ENCODE results near the gene EMC6.

The EMC6 gene

GRCh38 chr17:3657874-3658783, 10.5 kb upstream of the EMC6 start:
- ChIA-PET CTCF (no interaction called here), POLR2A (no interaction called here)
- no peak for TF ChIP-seq NFRKB (IDR thresholded peaks at IDR 0.05)
- no peak for TF ChIP-seq CTBP1 (IDR thresholded peaks at IDR 0.05; ENCODE audit: borderline replicate concordance)
- no peak for TF ChIP-seq TARDBP (IDR thresholded peaks at IDR 0.05)
- no peak for TF ChIP-seq LEF1 (IDR thresholded peaks at IDR 0.05; ENCODE audit: borderline replicate concordance)
- no peak for TF ChIP-seq ZNF384 (IDR thresholded peaks at IDR 0.05)
- no peak for TF ChIP-seq FOXK2 (IDR thresholded peaks at IDR 0.05)
- TF ChIP-seq FOXM1 (IDR thresholded peaks at IDR 0.05; ENCODE audit: borderline replicate concordance) = no peak
- no peak for TF ChIP-seq SUZ12 (IDR thresholded peaks at IDR 0.05)
- TF ChIP-seq ARNT (IDR thresholded peaks at IDR 0.05) = no peak
- no peak for TF ChIP-seq HDGF (IDR thresholded peaks at IDR 0.05; ENCODE audit: borderline replicate concordance)
- no peak for TF ChIP-seq FOXA1 (IDR thresholded peaks at IDR 0.05)
- no peak for DNase-seq (ENCODE audit: extremely low spot score)

- DNase-seq (ENCODE audit: extremely low spot score) = no peak
- ChIA-PET POLR2A (no interaction called here), CTCF (no interaction called here)
- no peak for TF ChIP-seq NFRKB (IDR thresholded peaks at IDR 0.05)
- TF ChIP-seq SP1 (IDR thresholded peaks at IDR 0.05) = no peak
- TF ChIP-seq FOXA1 (IDR thresholded peaks at IDR 0.05) = no peak
- TF ChIP-seq HDGF (IDR thresholded peaks at IDR 0.05; ENCODE audit: borderline replicate concordance) = no peak
- TF ChIP-seq CTBP1 (IDR thresholded peaks at IDR 0.05; ENCODE audit: borderline replicate concordance) = no peak
- no peak for TF ChIP-seq TARDBP (IDR thresholded peaks at IDR 0.05)
- no peak for TF ChIP-seq BHLHE40 (IDR thresholded peaks at IDR 0.05; ENCODE audit: borderline replicate concordance)
- no peak for TF ChIP-seq FOXK2 (IDR thresholded peaks at IDR 0.05)
- no peak for TF ChIP-seq L3MBTL2 (conservative IDR thresholded peaks at IDR 0.05)
- TF ChIP-seq ELF4 (IDR thresholded peaks at IDR 0.05) = no peak
- no peak for TF ChIP-seq SUZ12 (IDR thresholded peaks at IDR 0.05)
- no peak for TF ChIP-seq PKNOX1 (IDR thresholded peaks at IDR 0.05)
- no peak for TF ChIP-seq ZNF384 (IDR thresholded peaks at IDR 0.05)
Measured at GRCh38 chr17:3658784-3659449, 9.7 kb upstream of the EMC6 start.

GRCh38 chr17:3659541-3660111, 9.0 kb upstream of the EMC6 start:
- TF ChIP-seq LEF1 (IDR thresholded peaks at IDR 0.05; ENCODE audit: borderline replicate concordance) (no peak), FOXK2 (IDR thresholded peaks at IDR 0.05) (no peak), FOXA1 (IDR thresholded peaks at IDR 0.05) (no peak), FOXM1 (IDR thresholded peaks at IDR 0.05; ENCODE audit: borderline replicate concordance) (no peak), ARNT (IDR thresholded peaks at IDR 0.05) (no peak), L3MBTL2 (conservative IDR thresholded peaks at IDR 0.05) (no peak), HDGF (IDR thresholded peaks at IDR 0.05; ENCODE audit: borderline replicate concordance) (no peak), SP1 (IDR thresholded peaks at IDR 0.05) (no peak), TARDBP (IDR thresholded peaks at IDR 0.05) (no peak), CTBP1 (IDR thresholded peaks at IDR 0.05; ENCODE audit: borderline replicate concordance) (no peak), BHLHE40 (IDR thresholded peaks at IDR 0.05; ENCODE audit: borderline replicate concordance) (no peak), NFRKB (IDR thresholded peaks at IDR 0.05) (no peak), ELF4 (IDR thresholded peaks at IDR 0.05) (no peak)
- DNase-seq (ENCODE audit: extremely low spot score) = no peak
- CTCF ChIA-PET = no interaction called here

GRCh38 chr17:3660311-3660891, 8.2 kb upstream of the EMC6 start:
- TF ChIP-seq PKNOX1 (IDR thresholded peaks at IDR 0.05) (no peak), ARNT (IDR thresholded peaks at IDR 0.05) (no peak), L3MBTL2 (conservative IDR thresholded peaks at IDR 0.05) (no peak), FOXK2 (IDR thresholded peaks at IDR 0.05) (no peak), CTBP1 (IDR thresholded peaks at IDR 0.05; ENCODE audit: borderline replicate concordance) (no peak), LEF1 (IDR thresholded peaks at IDR 0.05; ENCODE audit: borderline replicate concordance) (no peak), NFRKB (IDR thresholded peaks at IDR 0.05) (no peak), ELF4 (IDR thresholded peaks at IDR 0.05) (no peak), ZNF384 (IDR thresholded peaks at IDR 0.05) (no peak)
- DNase-seq (ENCODE audit: extremely low spot score) = no peak
- ChIA-PET POLR2A (interaction anchor here (1.0 kb wide), 1 partner anchor 13 kb away, joined by 3 read pairs; no protein-coding TSS in a partner anchor), CTCF (no interaction called here)

More at GRCh38 chr17:3659541-3660111, 9.0 kb upstream of the EMC6 start:
- POLR2A ChIA-PET = no interaction called here

- POLR2A ChIA-PET = no interaction called here
- no peak for TF ChIP-seq CTBP1 (IDR thresholded peaks at IDR 0.05; ENCODE audit: borderline replicate concordance)
- TF ChIP-seq L3MBTL2 (conservative IDR thresholded peaks at IDR 0.05) = no peak
- TF ChIP-seq LEF1 (IDR thresholded peaks at IDR 0.05; ENCODE audit: borderline replicate concordance) = no peak
- TF ChIP-seq FOXK2 (IDR thresholded peaks at IDR 0.05) = no peak
- no peak for TF ChIP-seq ELF4 (IDR thresholded peaks at IDR 0.05)
- CTCF ChIA-PET = no interaction called here
- no peak for DNase-seq (ENCODE audit: extremely low spot score)
Measured at GRCh38 chr17:3663102-3664011, 5.3 kb upstream of the EMC6 start.
